ENCODE measurements around the gene SLC26A1. TPM values are rescaled to one million over a fixed set of nuclear protein-coding genes. Genes with fewer than 3 reads are reported as not detected.

SLC26A1 gene
- total and polyA plus RNA-seq, 2 of the 13 experiments (the other 11 are each of a cell fraction or from before 2014, with no cell fraction given), result 5.4 to 22.9 TPM

DNA sequence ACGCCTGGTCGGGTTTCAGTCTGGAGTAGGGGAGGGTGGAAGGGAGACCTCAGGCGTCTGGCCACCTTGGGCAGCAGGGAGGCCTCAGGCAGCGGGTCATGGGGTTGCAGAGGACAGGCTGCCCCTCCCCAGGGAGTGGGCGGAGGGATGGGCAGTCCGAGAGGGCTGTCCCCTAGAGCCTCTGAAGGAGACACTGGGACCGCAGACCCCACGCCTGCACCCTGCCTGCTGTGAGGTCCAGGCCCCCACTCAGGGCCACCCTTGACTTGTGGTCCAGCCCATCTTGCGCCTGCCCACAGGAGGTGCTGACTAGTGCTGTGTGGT, 34.7 kb upstream of the SLC26A1 start (continued):
- TF ChIP-seq, protein P1, sequence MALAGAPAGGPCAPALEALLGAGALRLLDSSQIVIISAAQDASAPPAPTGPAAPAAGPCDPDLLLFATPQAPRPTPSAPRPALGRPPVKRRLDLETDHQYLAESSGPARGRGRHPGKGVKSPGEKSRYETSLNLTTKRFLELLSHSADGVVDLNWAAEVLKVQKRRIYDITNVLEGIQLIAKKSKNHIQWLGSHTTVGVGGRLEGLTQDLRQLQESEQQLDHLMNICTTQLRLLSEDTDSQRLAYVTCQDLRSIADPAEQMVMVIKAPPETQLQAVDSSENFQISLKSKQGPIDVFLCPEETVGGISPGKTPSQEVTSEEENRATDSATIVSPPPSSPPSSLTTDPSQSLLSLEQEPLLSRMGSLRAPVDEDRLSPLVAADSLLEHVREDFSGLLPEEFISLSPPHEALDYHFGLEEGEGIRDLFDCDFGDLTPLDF (CRISPR knock-in tag; IDR thresholded peaks at IDR 0.05), result no peak
- TF ChIP-seq ZSCAN29 (CRISPR knock-in tag; conservative IDR thresholded peaks at IDR 0.05) (no peak), ZSCAN25 (CRISPR knock-in tag; IDR thresholded peaks at IDR 0.05) (peak; percentile 47; the same call in 1 of the 2 replicates), WIZ (CRISPR knock-in tag; IDR thresholded peaks at IDR 0.05) (no peak), MAFG (CRISPR knock-in tag; IDR thresholded peaks at IDR 0.05) (no peak), GATAD2A (CRISPR knock-in tag; IDR thresholded peaks at IDR 0.05) (no peak), ZNF781 (CRISPR knock-in tag; IDR thresholded peaks at IDR 0.05; ENCODE audit: borderline replicate concordance, not compliant biosample characterization) (no peak), ZNF644 (CRISPR knock-in tag; IDR thresholded peaks at IDR 0.05; ENCODE audit: low read depth) (no peak), SYNCRIP (IDR thresholded peaks at IDR 0.05; ENCODE audit: insufficient read depth, low read depth, low read length) (no peak), ASH2L (IDR thresholded peaks at IDR 0.05; ENCODE audit: insufficient read length, low read depth, low read length) (no peak), LCORL (IDR thresholded peaks at IDR 0.05) (no peak), LCORL (CRISPR knock-in tag; IDR thresholded peaks at IDR 0.05) (no peak), ZNF724P (CRISPR knock-in tag; IDR thresholded peaks at IDR 0.05; ENCODE audit: borderline replicate concordance) (peak; percentile 74; the same call in 1 of the 2 replicates), SOX5 (CRISPR knock-in tag; IDR thresholded peaks at IDR 0.05; ENCODE audit: borderline replicate concordance) (no peak), ZNF572 (CRISPR knock-in tag; IDR thresholded peaks at IDR 0.05) (no peak), POLR2AphosphoS2 (IDR thresholded peaks at IDR 0.05; ENCODE audit: low read depth, low read length) (no peak), ZNF720 (CRISPR knock-in tag; IDR thresholded peaks at IDR 0.05) (no peak), CEBPB (IDR thresholded peaks at IDR 0.05; ENCODE audit: borderline replicate concordance, low read depth, low read length) (no peak), MED13 (CRISPR knock-in tag; IDR thresholded peaks at IDR 0.05) (no peak), RELA (CRISPR knock-in tag; IDR thresholded peaks at IDR 0.05) (no peak), SOX13 (IDR thresholded peaks at IDR 0.05) (no peak), SOX13 (CRISPR knock-in tag; conservative IDR thresholded peaks at IDR 0.05 in 1 of 2, IDR thresholded peaks at IDR 0.05 in 1 of 2) (no peak), TCF7 (IDR thresholded peaks at IDR 0.05; ENCODE audit: low read depth) (no peak), DMAP1 (CRISPR knock-in tag; IDR thresholded peaks at IDR 0.05) (no peak), TCF7L2 (IDR thresholded peaks at IDR 0.05; ENCODE audit: low read depth, low read length) (no peak)
- TF ChIP-seq, protein P2, sequence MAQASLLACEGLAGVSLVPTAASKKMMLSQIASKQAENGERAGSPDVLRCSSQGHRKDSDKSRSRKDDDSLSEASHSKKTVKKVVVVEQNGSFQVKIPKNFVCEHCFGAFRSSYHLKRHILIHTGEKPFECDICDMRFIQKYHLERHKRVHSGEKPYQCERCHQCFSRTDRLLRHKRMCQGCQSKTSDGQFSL (CRISPR knock-in tag; IDR thresholded peaks at IDR 0.05), result no peak
- TF ChIP-seq, protein P3, sequence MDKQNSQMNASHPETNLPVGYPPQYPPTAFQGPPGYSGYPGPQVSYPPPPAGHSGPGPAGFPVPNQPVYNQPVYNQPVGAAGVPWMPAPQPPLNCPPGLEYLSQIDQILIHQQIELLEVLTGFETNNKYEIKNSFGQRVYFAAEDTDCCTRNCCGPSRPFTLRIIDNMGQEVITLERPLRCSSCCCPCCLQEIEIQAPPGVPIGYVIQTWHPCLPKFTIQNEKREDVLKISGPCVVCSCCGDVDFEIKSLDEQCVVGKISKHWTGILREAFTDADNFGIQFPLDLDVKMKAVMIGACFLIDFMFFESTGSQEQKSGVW (CRISPR knock-in tag; IDR thresholded peaks at IDR 0.05; ENCODE audit: borderline replicate concordance), result no peak
- TF ChIP-seq, protein P4, sequence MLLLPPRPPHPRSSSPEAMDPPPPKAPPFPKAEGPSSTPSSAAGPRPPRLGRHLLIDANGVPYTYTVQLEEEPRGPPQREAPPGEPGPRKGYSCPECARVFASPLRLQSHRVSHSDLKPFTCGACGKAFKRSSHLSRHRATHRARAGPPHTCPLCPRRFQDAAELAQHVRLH (CRISPR knock-in tag; IDR thresholded peaks at IDR 0.05; ENCODE audit: borderline replicate concordance, low read depth), result no peak
- TF ChIP-seq, protein P5, sequence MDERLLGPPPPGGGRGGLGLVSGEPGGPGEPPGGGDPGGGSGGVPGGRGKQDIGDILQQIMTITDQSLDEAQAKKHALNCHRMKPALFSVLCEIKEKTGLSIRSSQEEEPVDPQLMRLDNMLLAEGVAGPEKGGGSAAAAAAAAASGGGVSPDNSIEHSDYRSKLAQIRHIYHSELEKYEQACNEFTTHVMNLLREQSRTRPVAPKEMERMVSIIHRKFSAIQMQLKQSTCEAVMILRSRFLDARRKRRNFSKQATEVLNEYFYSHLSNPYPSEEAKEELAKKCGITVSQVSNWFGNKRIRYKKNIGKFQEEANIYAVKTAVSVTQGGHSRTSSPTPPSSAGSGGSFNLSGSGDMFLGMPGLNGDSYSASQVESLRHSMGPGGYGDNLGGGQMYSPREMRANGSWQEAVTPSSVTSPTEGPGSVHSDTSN (CRISPR knock-in tag; IDR thresholded peaks at IDR 0.05), result no peak
- TF ChIP-seq, protein P6, sequence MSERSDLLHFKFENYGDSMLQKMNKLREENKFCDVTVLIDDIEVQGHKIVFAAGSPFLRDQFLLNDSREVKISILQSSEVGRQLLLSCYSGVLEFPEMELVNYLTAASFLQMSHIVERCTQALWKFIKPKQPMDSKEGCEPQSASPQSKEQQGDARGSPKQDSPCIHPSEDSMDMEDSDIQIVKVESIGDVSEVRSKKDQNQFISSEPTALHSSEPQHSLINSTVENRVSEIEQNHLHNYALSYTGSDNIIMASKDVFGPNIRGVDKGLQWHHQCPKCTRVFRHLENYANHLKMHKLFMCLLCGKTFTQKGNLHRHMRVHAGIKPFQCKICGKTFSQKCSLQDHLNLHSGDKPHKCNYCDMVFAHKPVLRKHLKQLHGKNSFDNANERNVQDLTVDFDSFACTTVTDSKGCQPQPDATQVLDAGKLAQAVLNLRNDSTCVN (CRISPR knock-in tag; IDR thresholded peaks at IDR 0.05; ENCODE audit: borderline replicate concordance), result no peak

Data from HepG2 (cell line).